IPS DF 4.7 (cell line): Measurements from ENCODE around the gene ZNRD2.

Experiments used
- DNase-seq: peaks from one replicate; pipeline ENCODE4 v3.0.0-alpha.2; 2013; ENCODE audit warnings: low spot score; ENCODE audit errors: extremely low read depth

The ZNRD2 gene

GRCh38 chr11:65588199-65589054 is 18.1 kb downstream of the ZNRD2 start:
- no peak for DNase-seq

- DNase-seq, result no peak
Measured at GRCh38 chr11:65589444-65590239, 19.4 kb downstream of the ZNRD2 start.

GRCh38 chr11:65590240-65590738 is 20.0 kb downstream of the ZNRD2 start:
- no peak for DNase-seq

- DNase-seq, result no peak
Measured at GRCh38 chr11:65591939-65592857, 21.9 kb downstream of the ZNRD2 start.

GRCh38 chr11:65592858-65593517 is 22.7 kb downstream of the ZNRD2 start:
- DNase-seq, result no peak

GRCh38 chr11:65593518-65594414 is 23.5 kb downstream of the ZNRD2 start:
- DNase-seq, result no peak

GRCh38 chr11:65595131-65595530 is 24.9 kb downstream of the ZNRD2 start:
- DNase-seq, result no peak

GRCh38 chr11:65595543-65596281 is 25.4 kb downstream of the ZNRD2 start, which contains the start of gene KCNK7:
Gene KCNK7, minus strand, starts transcription at chr11:65595800. Its CDS starts 28 bp downstream, at chr11:65595772.
- DNase-seq, result no peak

- no peak for DNase-seq
Measured at GRCh38 chr11:65596520-65596919, 26.2 kb downstream of the ZNRD2 start.

GRCh38 chr11:65598258-65598699 is 28.0 kb downstream of the ZNRD2 start:
- no peak for DNase-seq

- DNase-seq, result no peak
Measured at GRCh38 chr11:65599216-65599954, 29.1 kb downstream of the ZNRD2 start.

GRCh38 chr11:65599955-65600246 is 29.6 kb downstream of the ZNRD2 start:
- no peak for DNase-seq

- no peak for DNase-seq
Measured at GRCh38 chr11:65604258-65604657, 34.0 kb downstream of the ZNRD2 start.

- DNase-seq, result no peak
Measured at GRCh38 chr11:65606876-65607613, 36.8 kb downstream of the ZNRD2 start.

- DNase-seq, result no peak
Measured at GRCh38 chr11:65607614-65608426, 37.5 kb downstream of the ZNRD2 start.

- no peak for DNase-seq
Measured at GRCh38 chr11:65609229-65609628, 39.0 kb downstream of the ZNRD2 start.

GRCh38 chr11:65609665-65610064 is 39.4 kb downstream of the ZNRD2 start:
- no peak for DNase-seq
